Mesothelial cell of epicardium (in vitro differentiated cells): ENCODE measurements around the gene IDI2. TPM values are rescaled to one million over a fixed set of nuclear protein-coding genes. Genes with fewer than 3 reads are reported as not detected.
"Not testable (repeated sequence)": the region's sequence is repeated elsewhere in the genome, so short reads cannot be mapped to it uniquely, and the experiment has no call there.

Experiments used
- DNase-seq, 2 experiments: peaks; one replicate each; pipeline ENCODE4 v3.0.0; 2021; ENCODE audit warnings: low spot score in 2 of 2; ENCODE audit not compliant: unreplicated experiment in 2 of 2
- H3K27ac Mint-ChIP-seq: 2 replicates; pipeline ENCODE4 v1.8.0; 2021; ENCODE audit warnings: mixed read lengths
- H3K27me3 Mint-ChIP-seq: 2 replicates; pipeline ENCODE4 v1.8.0; 2021; ENCODE audit warnings: low read depth, mixed read lengths
- H3K36me3 Mint-ChIP-seq: 2 replicates; pipeline ENCODE4 v1.8.0; 2021; ENCODE audit warnings: mixed read lengths
- H3K4me1 Mint-ChIP-seq: 2 replicates; pipeline ENCODE4 v1.8.0; 2021; ENCODE audit warnings: mixed read lengths
- H3K4me3 Mint-ChIP-seq: 2 replicates; pipeline ENCODE4 v1.8.0; 2021; ENCODE audit warnings: mild to moderate bottlenecking, moderate library complexity, mixed read lengths
- H3K9me3 Mint-ChIP-seq: 2 replicates; pipeline ENCODE4 v1.8.0; 2021; ENCODE audit warnings: mixed read lengths
- CTCF ChIP-seq: fragments of 200-600 bp; sonication (generic); IDR thresholded peaks from one replicate; pipeline ENCODE4 v1.5.0; 2021; ENCODE audit warnings: antibody characterized with exemption; ENCODE audit not compliant: unreplicated experiment
- total RNA-seq: library from RNA; stranded (reverse); gene quantifications from 3 replicates; pipeline ENCODE4 v1.2.1, GENCODE V29; 2021

The IDI2 gene
- total RNA-seq, 1 donor from 2014 or later = not detected

GRCh38 chr10:1044964-1045363, 19.3 kb upstream of the IDI2 start:
- DNase-seq = no peak
- no peaks in the 10 kb centered on the region for H3K9me3 Mint-ChIP-seq
- H3K4me3 Mint-ChIP-seq = peak overlapping the region; percentile 16
- H3K27me3 Mint-ChIP-seq = no peaks in the 10 kb centered on the region
- H3K27ac Mint-ChIP-seq = peak overlapping the region; percentile 54
- H3K4me1 Mint-ChIP-seq = peaks cover 33% of the 10 kb centered on the region
- no peak for TF ChIP-seq CTCF
- H3K36me3 Mint-ChIP-seq = peaks cover 12% of the 10 kb centered on the region

- H3K4me1 Mint-ChIP-seq = peaks cover 33% of the 10 kb centered on the region
- H3K27me3 Mint-ChIP-seq = no peaks in the 10 kb centered on the region
- DNase-seq = no peak
- H3K36me3 Mint-ChIP-seq = peaks cover 12% of the 10 kb centered on the region
- H3K9me3 Mint-ChIP-seq = no peaks in the 10 kb centered on the region
- H3K27ac Mint-ChIP-seq = peak overlapping the region; percentile 5
- no peak for TF ChIP-seq CTCF
- no peak overlapping the region for H3K4me3 Mint-ChIP-seq
These were observed 18.5 kb upstream of the IDI2 start for GRCh38 chr10:1044146-1044545.

- Mint-ChIP-seq H3K4me3 (no peak overlapping the region), H3K27me3 (no peaks in the 10 kb centered on the region), H3K36me3 (peaks cover 12% of the 10 kb centered on the region), H3K9me3 (no peaks in the 10 kb centered on the region), H3K4me1 (peaks cover 33% of the 10 kb centered on the region), H3K27ac (peak overlapping the region; percentile 71)
- DNase-seq = no peak
- TF ChIP-seq CTCF = no peak
These were observed 17.9 kb upstream of the IDI2 start for GRCh38 chr10:1043532-1043995.

GRCh38 chr10:1041514-1041913, 15.9 kb upstream of the IDI2 start:
- H3K4me1 Mint-ChIP-seq = peaks cover 24% of the 10 kb centered on the region
- H3K9me3 Mint-ChIP-seq = no peaks in the 10 kb centered on the region
- no peak overlapping the region for H3K4me3 Mint-ChIP-seq
- DNase-seq = no peak
- no peak overlapping the region for H3K27ac Mint-ChIP-seq
- peaks cover 18% of the 10 kb centered on the region for H3K36me3 Mint-ChIP-seq
- no peaks in the 10 kb centered on the region for H3K27me3 Mint-ChIP-seq
- no peak for TF ChIP-seq CTCF

GRCh38 chr10:1040133-1040532, 14.5 kb upstream of the IDI2 start:
- Mint-ChIP-seq H3K27me3 (no peaks in the 10 kb centered on the region), H3K4me1 (peaks cover 21% of the 10 kb centered on the region), H3K4me3 (no peak overlapping the region), H3K36me3 (peaks cover 18% of the 10 kb centered on the region), H3K27ac (peak overlapping the region; percentile 71), H3K9me3 (no peaks in the 10 kb centered on the region)
- no peak for TF ChIP-seq CTCF
- DNase-seq = no peak

- not testable (repeated sequence) for H3K27ac Mint-ChIP-seq, H3K27me3 Mint-ChIP-seq, H3K4me1 Mint-ChIP-seq, H3K4me3 Mint-ChIP-seq, DNase-seq, H3K9me3 Mint-ChIP-seq
- peaks cover 18% of the 10 kb centered on the region for H3K36me3 Mint-ChIP-seq
These were observed 13.1 kb upstream of the IDI2 start for GRCh38 chr10:1038769-1039168.
